ENCODE results near the gene SLC25A23.
"Not testable (repeated sequence)": the region's sequence is repeated elsewhere in the genome, so short reads cannot be mapped to it uniquely, and the experiment has no call there.

The SLC25A23 gene

DNA sequence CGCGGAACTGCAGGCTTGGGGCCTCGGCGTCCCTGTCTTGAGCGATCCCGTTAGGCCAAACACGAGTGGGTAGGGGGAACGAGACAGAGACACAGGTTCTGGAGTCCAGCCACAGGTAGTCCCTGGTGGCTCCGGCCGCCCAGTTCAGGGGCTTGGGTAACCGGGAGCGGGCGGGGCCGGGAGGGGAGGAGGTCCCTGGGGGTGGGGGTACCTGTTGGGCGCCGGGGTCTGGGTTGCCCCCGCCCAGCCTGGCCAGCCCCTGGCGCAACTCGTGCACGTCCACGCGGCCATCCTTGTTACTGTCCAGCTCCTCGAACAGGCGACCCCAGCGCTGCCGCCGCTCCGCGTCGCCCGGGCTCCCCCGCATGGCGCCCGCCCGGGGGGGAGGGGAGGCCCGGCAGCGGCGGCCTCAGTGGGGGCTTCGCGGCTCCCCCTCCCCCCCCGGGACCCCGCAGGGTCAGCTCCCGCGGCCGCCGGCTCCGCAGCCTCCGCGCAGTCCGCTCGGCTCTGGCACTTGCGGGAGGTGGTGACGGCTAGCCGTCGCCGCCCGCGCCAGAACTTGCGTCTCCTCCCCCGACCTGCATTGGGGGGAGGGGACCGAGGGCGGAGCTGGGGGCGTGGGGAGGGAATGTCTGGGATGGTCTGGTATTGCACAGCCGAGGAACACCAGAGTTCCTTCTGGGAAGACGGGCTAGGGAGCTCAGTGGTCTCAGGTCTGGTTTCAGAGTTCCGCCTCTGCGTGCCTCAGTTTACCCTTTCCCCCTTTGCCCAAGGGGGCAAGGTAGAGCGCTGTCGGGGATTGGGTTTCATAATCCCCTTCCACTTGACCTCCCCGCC is at the start of gene SLC25A23:
TSS of gene SLC25A23 (minus strand) at position 531 of the 837 bp plus-strand sequence. CDS start at position 367, 164 bp downstream.
- peak within 1 kb of the TSS; percentile 79 for H3K4me3 ChIP-seq (ENCODE audit: low read depth, low read length)
- DNase-seq (ENCODE audit: low read depth) = peak; percentile 50
- TF ChIP-seq, protein P1, sequence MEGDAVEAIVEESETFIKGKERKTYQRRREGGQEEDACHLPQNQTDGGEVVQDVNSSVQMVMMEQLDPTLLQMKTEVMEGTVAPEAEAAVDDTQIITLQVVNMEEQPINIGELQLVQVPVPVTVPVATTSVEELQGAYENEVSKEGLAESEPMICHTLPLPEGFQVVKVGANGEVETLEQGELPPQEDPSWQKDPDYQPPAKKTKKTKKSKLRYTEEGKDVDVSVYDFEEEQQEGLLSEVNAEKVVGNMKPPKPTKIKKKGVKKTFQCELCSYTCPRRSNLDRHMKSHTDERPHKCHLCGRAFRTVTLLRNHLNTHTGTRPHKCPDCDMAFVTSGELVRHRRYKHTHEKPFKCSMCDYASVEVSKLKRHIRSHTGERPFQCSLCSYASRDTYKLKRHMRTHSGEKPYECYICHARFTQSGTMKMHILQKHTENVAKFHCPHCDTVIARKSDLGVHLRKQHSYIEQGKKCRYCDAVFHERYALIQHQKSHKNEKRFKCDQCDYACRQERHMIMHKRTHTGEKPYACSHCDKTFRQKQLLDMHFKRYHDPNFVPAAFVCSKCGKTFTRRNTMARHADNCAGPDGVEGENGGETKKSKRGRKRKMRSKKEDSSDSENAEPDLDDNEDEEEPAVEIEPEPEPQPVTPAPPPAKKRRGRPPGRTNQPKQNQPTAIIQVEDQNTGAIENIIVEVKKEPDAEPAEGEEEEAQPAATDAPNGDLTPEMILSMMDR (IDR thresholded peaks at IDR 0.05; ENCODE audit: control insufficient read depth, extremely low read depth, insufficient read depth) = no peak

DNA sequence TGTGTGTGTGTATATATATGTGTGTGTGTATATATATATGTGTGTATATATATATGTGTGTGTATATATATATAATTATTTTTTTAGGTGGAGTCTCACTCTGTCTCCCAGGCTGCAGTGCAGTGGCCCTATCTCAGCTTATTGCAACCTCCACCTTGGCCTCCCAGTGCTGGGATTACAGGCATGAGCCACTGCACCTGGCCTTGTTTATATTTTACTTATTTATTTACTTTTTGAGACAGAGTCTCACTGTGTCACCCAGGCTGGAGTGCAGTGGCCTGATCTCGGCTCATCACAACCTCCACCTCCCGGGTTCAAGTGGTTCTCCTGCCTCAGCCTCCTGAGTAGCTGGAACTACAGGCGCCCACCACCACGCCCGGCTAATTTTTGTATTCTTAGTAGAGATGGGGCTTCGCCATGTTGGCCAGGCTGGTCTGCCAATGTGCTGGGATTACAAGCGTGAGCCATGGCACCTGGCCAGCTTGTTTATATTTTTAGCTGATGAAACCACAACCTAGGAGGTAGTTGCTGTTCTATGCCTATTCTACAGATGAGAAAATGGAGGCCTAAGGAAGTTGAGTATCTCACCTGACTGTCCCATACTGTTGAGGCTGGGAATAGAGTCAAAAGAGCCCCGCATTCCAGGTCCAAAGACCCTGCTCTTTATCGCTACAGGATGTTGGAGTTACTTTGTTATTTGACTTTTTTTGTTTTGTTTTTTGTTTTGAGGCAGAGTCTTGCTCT is 48.6 kb upstream of the SLC25A23 start:
- not testable (repeated sequence) for H3K4me3 ChIP-seq (ENCODE audit: low read depth, low read length); DNase-seq (ENCODE audit: low read depth)

DNA sequence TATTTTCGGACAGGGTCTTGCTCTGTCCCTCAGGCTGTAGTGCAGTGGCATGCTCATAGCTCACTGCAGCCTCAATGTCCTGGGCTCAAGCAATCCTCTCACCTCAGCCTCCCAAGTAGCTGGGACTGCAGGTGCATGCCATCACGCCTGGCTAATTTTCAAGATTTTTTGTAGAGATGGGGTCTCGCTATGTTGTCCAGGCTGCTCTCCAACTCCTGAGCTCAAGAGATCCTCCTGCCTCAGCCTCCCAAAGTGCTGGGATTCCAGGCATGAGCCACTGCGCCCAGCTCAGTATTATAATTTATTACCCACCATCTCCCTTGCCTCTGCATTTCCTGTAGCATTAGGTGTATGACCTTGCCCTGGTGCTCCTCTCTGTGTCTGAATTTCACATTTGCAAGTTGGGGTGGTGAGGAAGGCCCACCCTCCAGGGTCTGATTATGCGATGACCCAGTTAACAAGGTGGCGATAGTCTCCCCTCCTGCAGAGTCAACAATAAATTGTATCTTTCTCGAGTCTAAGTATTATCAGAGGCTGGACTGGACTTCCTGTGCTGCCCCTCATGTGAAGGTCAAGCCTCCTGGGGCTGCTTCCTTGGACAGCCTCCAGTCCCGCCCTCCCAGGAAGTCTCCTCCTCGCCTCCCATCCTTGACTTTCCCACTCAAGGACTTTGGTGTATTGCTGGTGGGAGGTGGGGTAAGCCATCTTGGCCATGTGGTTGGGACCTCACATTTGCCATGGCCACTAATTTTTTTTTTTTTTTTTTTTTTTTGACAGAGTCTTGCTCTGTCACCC is 44.0 kb upstream of the SLC25A23 start:
- TF ChIP-seq, protein P1 (IDR thresholded peaks at IDR 0.05; ENCODE audit: control insufficient read depth, extremely low read depth, insufficient read depth) = no peak
- no peak overlapping the region for H3K4me3 ChIP-seq (ENCODE audit: low read depth, low read length)
- no peak for DNase-seq (ENCODE audit: low read depth)

DNA sequence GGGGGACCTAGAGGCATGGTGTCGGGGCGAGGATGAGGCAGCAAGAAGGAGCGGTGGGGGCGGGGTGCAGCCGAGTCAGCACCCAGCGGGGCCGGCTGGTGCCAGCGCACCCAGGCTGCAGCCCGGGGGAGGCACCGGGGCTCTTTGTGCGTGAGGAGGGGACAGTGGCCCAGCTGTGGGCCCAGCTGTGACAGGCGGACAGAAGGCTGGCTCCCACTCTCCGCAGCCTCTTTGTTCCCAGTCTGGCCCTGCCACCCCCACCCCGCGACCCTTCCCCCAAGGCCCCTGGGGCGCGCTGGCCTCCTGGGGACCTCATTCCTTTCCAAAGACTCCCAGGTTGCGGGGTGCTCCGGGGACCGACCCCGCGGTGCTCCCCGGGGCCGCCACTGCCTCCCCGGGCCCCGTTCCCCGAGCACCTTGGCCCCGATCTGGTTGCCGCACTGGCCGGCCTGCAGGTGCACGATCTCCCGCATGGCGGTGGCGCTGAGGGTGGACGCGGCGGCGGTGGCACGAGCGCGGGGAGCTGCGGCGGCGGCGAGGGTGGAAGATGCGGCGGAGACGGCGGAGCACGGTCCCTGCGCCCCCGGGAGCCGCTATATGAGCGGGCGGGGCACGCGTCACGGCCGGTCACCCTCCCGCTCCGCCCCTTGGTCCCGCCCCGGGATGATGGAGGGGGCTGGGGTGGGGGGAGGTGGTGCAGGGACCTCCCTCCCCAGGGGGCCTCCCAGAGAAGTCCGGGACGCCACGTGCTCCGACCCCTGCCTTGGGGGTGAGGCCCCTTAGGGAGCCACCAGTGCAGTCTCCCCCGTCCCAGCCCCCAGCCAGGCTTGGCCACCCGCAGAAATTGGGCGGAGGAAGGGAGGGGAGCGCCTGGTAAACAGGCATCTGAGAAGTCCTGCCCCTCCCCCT is 42.4 kb upstream of the SLC25A23 start, which contains the start of gene TUBB4A:
TSS of gene TUBB4A (minus strand) at position 570 of the 909 bp plus-strand sequence. CDS start at position 473, 97 bp downstream.
- TF ChIP-seq, protein P1 (IDR thresholded peaks at IDR 0.05; ENCODE audit: control insufficient read depth, extremely low read depth, insufficient read depth) = no peak
- no peak for DNase-seq (ENCODE audit: low read depth)
- peak within 1 kb of the TSS; percentile 57 for H3K4me3 ChIP-seq (ENCODE audit: low read depth, low read length)

DNA sequence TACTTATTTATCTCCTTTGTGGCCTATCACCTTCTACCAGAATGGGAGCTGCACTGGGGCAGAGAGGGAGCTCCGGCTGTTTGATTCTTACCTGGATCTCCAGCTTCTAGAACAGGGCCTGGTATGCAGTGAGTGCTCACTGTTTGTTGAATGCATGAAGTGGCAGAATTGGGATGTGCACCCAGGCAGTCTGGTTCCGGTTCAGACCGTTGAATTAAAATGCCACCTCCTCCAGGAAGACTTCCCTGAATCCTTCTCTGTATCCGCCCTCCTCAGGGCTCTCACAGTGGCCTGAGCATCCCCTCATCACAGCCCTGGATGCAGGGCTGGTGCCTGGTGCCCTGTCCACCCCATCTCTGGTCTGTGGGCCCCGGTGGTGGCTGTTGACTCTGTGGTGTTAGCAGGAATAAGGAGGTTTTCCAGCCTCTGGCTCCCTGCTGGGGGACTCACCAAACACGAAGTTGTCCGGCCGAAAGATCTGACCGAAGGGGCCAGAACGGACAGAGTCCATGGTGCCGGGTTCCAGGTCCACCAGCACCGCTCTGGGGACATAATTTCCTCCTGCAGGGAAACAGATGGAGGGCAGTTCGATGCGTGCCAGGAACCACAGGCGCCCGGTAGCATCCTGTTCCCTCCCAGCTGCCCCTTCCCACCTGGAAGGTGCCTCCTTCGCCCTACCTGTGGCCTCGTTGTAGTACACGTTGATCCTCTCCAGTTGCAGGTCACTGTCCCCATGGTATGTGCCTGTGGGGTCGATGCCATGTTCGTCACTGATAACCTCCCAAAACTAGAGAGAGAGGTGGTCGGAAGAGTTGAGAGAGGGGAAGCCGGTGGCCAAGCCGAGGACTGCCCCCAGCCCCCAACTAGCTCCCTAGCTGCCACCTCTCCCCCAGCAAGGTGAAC is 41.5 kb upstream of the SLC25A23 start:
- TF ChIP-seq, protein P1 (IDR thresholded peaks at IDR 0.05; ENCODE audit: control insufficient read depth, extremely low read depth, insufficient read depth) = no peak
- no peak for DNase-seq (ENCODE audit: low read depth)
- peak overlapping the region; percentile 57 for H3K4me3 ChIP-seq (ENCODE audit: low read depth, low read length)
